SH-SY5Y (cell line): Measurements from ENCODE around the gene TTI1.

ENCODE experiments used
- GATA2 ChIP-seq: IDR thresholded peaks from 2 replicates; pipeline ENCODE4 v1.6.1; 2011; ENCODE audit warnings: mild to moderate bottlenecking, low read depth, low read length
- GATA3 ChIP-seq: IDR thresholded peaks from 2 replicates; pipeline ENCODE4 v1.6.1; 2011; ENCODE audit warnings: low read depth, mild to moderate bottlenecking, low read length, moderate library complexity

- TF ChIP-seq GATA2 (no peak), GATA3 (no peak)
Observed at GRCh38 chr20:38054647-38055046, 21.4 kb upstream of the TTI1 start.
